MM.1S (cell line): Measurements from ENCODE around the gene FICD.
A peak's percentile ranks its signal among the peaks of the same experiment; 100 is the strongest.

Experiments used
- DNase-seq: peaks from one replicate; pipeline ENCODE4 v3.0.0-alpha.2; 2015
- H2AFZ ChIP-seq: fragments of 300-600 bp; sonication (generic); 2 replicates; pipeline ENCODE4 v1.6.0; 2016; ENCODE audit warnings: antibody characterized with exemption, low read length
- H3F3A ChIP-seq: fragments of 300-600 bp; sonication (generic); 2 replicates; pipeline ENCODE4 v1.6.1; 2016; ENCODE audit warnings: mild to moderate bottlenecking, antibody characterized with exemption, low read length, moderate library complexity, mixed read lengths; ENCODE audit not compliant: insufficient read depth
- H3K27ac ChIP-seq: fragments of 300-600 bp; sonication (generic); 2 replicates; pipeline ENCODE4 v1.5.1; 2016; ENCODE audit warnings: mild to moderate bottlenecking, low read length
- H3K27me3 ChIP-seq: fragments of 300-600 bp; sonication (generic); replicated peaks from 2 replicates; pipeline ENCODE4 v1.6.0; 2016; ENCODE audit warnings: low read length; ENCODE audit not compliant: insufficient read depth
- H3K36me3 ChIP-seq: fragments of 300-600 bp; sonication (generic); replicated peaks from 2 replicates; pipeline ENCODE4 v1.6.1; 2016; ENCODE audit warnings: mild to moderate bottlenecking, low read length, mixed read lengths; ENCODE audit not compliant: insufficient read depth
- H3K4me1 ChIP-seq: fragments of 300-600 bp; sonication (generic); 2 replicates; pipeline ENCODE4 v1.6.1; 2016; ENCODE audit warnings: low read length, mixed read lengths
- H3K4me2 ChIP-seq: fragments of 300-600 bp; sonication (generic); 2 replicates; pipeline ENCODE4 v1.6.0; 2016; ENCODE audit warnings: low read depth, low read length
- H3K4me3 ChIP-seq: fragments of 300-600 bp; sonication (generic); 2 replicates; pipeline ENCODE4 v1.5.1; 2016; ENCODE audit warnings: low read length, mixed read lengths
- H3K79me2 ChIP-seq: fragments of 300-600 bp; sonication (generic); 2 replicates; pipeline ENCODE4 v1.6.1; 2016; ENCODE audit warnings: mixed run types, low read length, mixed read lengths
- H3K9ac ChIP-seq: fragments of 300-600 bp; sonication (generic); 2 replicates; pipeline ENCODE4 v1.6.1; 2016; ENCODE audit warnings: low read length, mixed read lengths
- H3K9me2 ChIP-seq: fragments of 300-600 bp; sonication (generic); replicated peaks from 2 replicates; pipeline ENCODE4 v1.6.1; 2016; ENCODE audit warnings: mild to moderate bottlenecking, low read length, mixed read lengths; ENCODE audit not compliant: insufficient read depth
- H3K9me3 ChIP-seq: fragments of 300-600 bp; sonication (generic); replicated peaks from 2 replicates; pipeline ENCODE4 v1.6.1; 2016; ENCODE audit warnings: mild to moderate bottlenecking, low read length, mixed read lengths; ENCODE audit not compliant: insufficient read depth
- H4K20me1 ChIP-seq: fragments of 300-600 bp; sonication (generic); 2 replicates; pipeline ENCODE4 v1.6.1; 2016; ENCODE audit warnings: mild to moderate bottlenecking, low read length, moderate library complexity, mixed read lengths; ENCODE audit not compliant: insufficient read depth
- EZH2 ChIP-seq: fragments of 300-600 bp; sonication (generic); optimal IDR thresholded peaks from 2 replicates; pipeline ENCODE3; 2017; ENCODE audit warnings: low read depth, mild to moderate bottlenecking, antibody characterized with exemption, low read length, mixed read lengths
- EZH2phosphoT487 ChIP-seq: fragments of 300-600 bp; sonication (generic); IDR thresholded peaks from 2 replicates; pipeline ENCODE4 v1.6.1; 2018; ENCODE audit warnings: antibody characterized with exemption, low read length
- TF ChIP-seq, protein P1 (sequence below): fragments of 300-600 bp; sonication (generic); IDR thresholded peaks from 2 replicates; pipeline ENCODE4 v1.5.1; 2016; ENCODE audit warnings: antibody characterized with exemption, low read length, mixed read lengths

The FICD gene

DNA sequence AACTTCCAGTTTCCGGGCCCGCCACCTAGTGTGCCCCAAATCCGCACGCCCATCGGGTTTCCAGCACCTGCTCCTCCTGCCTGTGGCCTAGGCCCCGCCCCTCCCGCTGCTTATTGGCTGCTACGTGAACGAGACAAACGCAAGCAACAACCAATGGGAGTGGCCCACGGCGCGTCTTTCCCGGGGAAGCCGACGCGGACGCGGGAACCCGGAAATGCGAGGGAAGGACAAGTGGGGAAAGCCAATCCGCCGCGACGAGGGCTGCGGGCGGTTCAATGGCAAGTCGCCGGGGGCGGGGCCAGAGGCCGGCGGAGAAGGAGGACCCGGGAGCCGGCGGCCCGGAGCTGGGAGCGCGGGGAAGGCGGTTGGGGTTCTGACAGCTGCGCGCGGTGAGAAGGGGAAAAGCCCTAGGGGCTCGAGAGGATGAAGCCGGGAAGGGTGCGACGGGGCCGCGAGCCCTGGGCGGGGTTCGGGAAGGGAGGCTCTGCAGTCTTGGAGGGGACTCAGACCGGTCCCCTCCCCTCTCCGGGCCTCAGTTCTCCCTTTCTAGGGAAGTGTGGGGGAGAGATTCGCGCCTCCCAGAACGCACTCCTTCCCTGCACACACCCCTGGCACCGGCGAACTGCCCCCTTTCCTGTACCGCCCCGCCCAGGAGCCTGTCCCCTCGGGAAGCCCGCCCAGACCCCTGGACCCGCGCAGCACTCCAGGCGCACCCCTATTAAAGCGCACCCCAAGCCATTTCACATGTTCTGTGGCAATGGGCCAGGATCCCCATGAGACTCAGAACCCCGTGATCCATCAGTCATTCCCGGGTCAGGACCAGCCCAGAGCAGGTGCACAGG lies at the start of gene FICD:
Gene FICD (plus strand): TSS at position 305 of the 842 bp plus-strand sequence. CDS start 1,696 bp downstream, outside the sequence.
- Histone ChIP-seq H3F3A (peaks cover 8% of the 10 kb centered on the region; the same call in 1 of the 2 replicates), H3K9ac (peak within 1 kb of the TSS; percentile 91), H3K9me3 (no peaks in the 10 kb centered on the region), H4K20me1 (no peaks in the 10 kb centered on the region), H3K27ac (peak within 1 kb of the TSS; percentile 47; the same call in 1 of the 2 replicates), H2AFZ (peak within 1 kb of the TSS; percentile 70), H3K4me1 (0 out of 2 replicates have a peak, but pooled peaks cover 6% of the 10 kb centered on the region), H3K36me3 (peaks cover 2% of the 10 kb centered on the region; the same call in 1 of the 2 replicates), H3K9me2 (no peaks in the 10 kb centered on the region), H3K4me3 (peak within 1 kb of the TSS; percentile 96), H3K27me3 (no peaks in the 10 kb centered on the region), H3K4me2 (peak within 1 kb of the TSS; percentile 72), H3K79me2 (peaks cover 50% of the 10 kb centered on the region)
- TF ChIP-seq, protein P1, sequence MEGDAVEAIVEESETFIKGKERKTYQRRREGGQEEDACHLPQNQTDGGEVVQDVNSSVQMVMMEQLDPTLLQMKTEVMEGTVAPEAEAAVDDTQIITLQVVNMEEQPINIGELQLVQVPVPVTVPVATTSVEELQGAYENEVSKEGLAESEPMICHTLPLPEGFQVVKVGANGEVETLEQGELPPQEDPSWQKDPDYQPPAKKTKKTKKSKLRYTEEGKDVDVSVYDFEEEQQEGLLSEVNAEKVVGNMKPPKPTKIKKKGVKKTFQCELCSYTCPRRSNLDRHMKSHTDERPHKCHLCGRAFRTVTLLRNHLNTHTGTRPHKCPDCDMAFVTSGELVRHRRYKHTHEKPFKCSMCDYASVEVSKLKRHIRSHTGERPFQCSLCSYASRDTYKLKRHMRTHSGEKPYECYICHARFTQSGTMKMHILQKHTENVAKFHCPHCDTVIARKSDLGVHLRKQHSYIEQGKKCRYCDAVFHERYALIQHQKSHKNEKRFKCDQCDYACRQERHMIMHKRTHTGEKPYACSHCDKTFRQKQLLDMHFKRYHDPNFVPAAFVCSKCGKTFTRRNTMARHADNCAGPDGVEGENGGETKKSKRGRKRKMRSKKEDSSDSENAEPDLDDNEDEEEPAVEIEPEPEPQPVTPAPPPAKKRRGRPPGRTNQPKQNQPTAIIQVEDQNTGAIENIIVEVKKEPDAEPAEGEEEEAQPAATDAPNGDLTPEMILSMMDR: no peak
- no peak for TF ChIP-seq EZH2
- TF ChIP-seq EZH2phosphoT487: no peak
- peak; percentile 99 for DNase-seq

DNA sequence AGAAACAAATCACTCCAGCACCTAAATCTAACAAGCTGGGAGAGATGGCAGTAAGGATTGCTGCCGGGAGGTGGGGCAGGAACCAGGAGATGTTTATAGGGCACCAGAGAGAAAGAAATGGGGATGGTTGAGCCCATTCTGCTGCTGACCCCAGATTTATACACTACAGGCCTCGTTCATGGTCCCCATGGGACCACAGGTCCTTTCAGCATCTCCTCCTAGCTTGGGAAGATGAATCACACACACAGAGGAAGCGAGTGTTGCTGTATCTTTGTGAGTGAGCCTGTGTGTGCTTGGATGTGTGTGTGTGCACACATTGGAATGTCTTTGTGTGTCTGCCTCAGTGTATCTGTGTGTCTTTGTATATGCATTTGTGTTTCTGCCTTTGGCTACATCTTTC lies 49.7 kb upstream of the FICD start:
- H3K9me2 ChIP-seq: no peaks in the 10 kb centered on the region
- no peaks in the 10 kb centered on the region for H3K4me1 ChIP-seq
- no peak overlapping the region for H3K4me2 ChIP-seq
- no peaks in the 10 kb centered on the region for H3K79me2 ChIP-seq
- H3K9ac ChIP-seq: no peak overlapping the region
- H4K20me1 ChIP-seq: no peaks in the 10 kb centered on the region
- no peaks in the 10 kb centered on the region for H3K9me3 ChIP-seq
- H3K27ac ChIP-seq: no peak overlapping the region
- H3K27me3 ChIP-seq: 0 out of 2 replicates have a peak, but pooled peaks cover 3% of the 10 kb centered on the region
- no peak overlapping the region for H3K4me3 ChIP-seq
- H2AFZ ChIP-seq: no peak overlapping the region
- no peak for DNase-seq
- no peaks in the 10 kb centered on the region for H3F3A ChIP-seq
- no peaks in the 10 kb centered on the region for H3K36me3 ChIP-seq
- TF ChIP-seq EZH2 (no peak), EZH2phosphoT487 (no peak)
- TF ChIP-seq, protein P1: no peak

DNA sequence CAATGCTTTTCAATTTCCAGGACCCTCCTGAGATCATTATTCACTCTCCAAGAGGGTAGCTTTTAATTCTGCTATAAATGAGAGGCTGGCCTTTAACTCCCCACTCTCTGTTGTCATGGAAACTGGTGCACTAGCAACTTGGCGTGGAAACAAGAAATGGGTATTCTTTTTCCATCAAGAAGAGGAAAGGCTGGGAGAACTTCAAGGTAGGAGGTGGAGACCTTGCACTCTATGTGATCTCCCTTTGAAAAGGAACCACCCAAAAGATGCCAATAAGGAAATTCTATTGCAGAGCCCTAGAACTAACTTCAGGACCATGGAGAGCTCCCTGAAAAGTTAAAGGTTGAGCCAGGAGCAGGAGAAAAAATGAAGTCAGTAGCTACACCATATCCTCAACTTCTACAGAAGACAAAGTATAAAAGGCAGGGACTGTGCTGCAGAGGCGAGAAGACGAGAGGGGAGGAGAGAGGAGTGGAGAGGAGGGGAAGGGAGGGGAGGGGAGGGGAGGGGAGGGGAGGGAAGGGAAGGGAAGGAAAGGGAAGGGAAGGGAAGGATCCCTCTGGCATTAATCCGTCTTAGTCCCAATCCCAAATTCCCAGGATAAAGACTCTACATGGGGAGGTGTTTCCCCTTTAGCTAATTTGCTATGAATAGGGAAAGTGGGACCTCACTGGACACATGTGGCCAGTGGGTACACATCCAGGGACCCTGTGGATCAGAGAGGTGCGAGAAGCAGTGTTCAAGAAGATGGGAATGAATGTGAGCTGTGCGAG lies 46.7 kb upstream of the FICD start:
- peak; percentile 67 for DNase-seq
- 0 out of 2 replicates have a peak, but pooled peaks cover 3% of the 10 kb centered on the region for H3K27me3 ChIP-seq
- no peaks in the 10 kb centered on the region for H3K36me3 ChIP-seq
- no peaks in the 10 kb centered on the region for H3K9me3 ChIP-seq
- H3K27ac ChIP-seq: no peak overlapping the region
- no peaks in the 10 kb centered on the region for H3F3A ChIP-seq
- no peaks in the 10 kb centered on the region for H3K79me2 ChIP-seq
- H4K20me1 ChIP-seq: no peaks in the 10 kb centered on the region
- no peak overlapping the region for H3K4me3 ChIP-seq
- no peaks in the 10 kb centered on the region for H3K4me1 ChIP-seq
- no peak overlapping the region for H3K9ac ChIP-seq
- TF ChIP-seq EZH2: no peak
- no peak for TF ChIP-seq EZH2phosphoT487
- TF ChIP-seq, protein P1: no peak
- no peaks in the 10 kb centered on the region for H3K9me2 ChIP-seq
- no peak overlapping the region for H2AFZ ChIP-seq
- H3K4me2 ChIP-seq: no peak overlapping the region
